ENCODE results near the gene NAA60.

Gene NAA60

GRCh38 chr16:3510416-3510815 is 66.9 kb downstream of the NAA60 start:
- no peaks in the 10 kb centered on the region; the same call in 1 of the 2 replicates for H3K36me3 ChIP-seq (ENCODE audit: insufficient read depth, low read length)
- no peaks in the 10 kb centered on the region for H3K9me3 ChIP-seq (ENCODE audit: low read length)
- H3K4me2 ChIP-seq (ENCODE audit: low read length): no peak overlapping the region
- H3F3A ChIP-seq (ENCODE audit: insufficient read depth, low read length): no peaks in the 10 kb centered on the region
- no peaks in the 10 kb centered on the region for H3K9me2 ChIP-seq (ENCODE audit: low read depth, low read length)
- no peaks in the 10 kb centered on the region for H4K20me1 ChIP-seq (ENCODE audit: insufficient read depth, low read length)
- no peak overlapping the region for H3K9ac ChIP-seq (ENCODE audit: low read length)
- TF ChIP-seq EZH2 (IDR thresholded peaks at IDR 0.05; ENCODE audit: borderline replicate concordance, low read length): no peak
- TF ChIP-seq, protein P1, sequence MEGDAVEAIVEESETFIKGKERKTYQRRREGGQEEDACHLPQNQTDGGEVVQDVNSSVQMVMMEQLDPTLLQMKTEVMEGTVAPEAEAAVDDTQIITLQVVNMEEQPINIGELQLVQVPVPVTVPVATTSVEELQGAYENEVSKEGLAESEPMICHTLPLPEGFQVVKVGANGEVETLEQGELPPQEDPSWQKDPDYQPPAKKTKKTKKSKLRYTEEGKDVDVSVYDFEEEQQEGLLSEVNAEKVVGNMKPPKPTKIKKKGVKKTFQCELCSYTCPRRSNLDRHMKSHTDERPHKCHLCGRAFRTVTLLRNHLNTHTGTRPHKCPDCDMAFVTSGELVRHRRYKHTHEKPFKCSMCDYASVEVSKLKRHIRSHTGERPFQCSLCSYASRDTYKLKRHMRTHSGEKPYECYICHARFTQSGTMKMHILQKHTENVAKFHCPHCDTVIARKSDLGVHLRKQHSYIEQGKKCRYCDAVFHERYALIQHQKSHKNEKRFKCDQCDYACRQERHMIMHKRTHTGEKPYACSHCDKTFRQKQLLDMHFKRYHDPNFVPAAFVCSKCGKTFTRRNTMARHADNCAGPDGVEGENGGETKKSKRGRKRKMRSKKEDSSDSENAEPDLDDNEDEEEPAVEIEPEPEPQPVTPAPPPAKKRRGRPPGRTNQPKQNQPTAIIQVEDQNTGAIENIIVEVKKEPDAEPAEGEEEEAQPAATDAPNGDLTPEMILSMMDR (IDR thresholded peaks at IDR 0.05; ENCODE audit: low read length): no peak
- no peak overlapping the region for H2AFZ ChIP-seq (ENCODE audit: low read length)
- no peak overlapping the region for H3K4me3 ChIP-seq (ENCODE audit: low read depth, low read length, poor library complexity, severe bottlenecking)
- peaks cover 17% of the 10 kb centered on the region for H3K4me1 ChIP-seq (ENCODE audit: insufficient read depth, low read length, severe bottlenecking)
- no peak overlapping the region for H3K27ac ChIP-seq (ENCODE audit: low read depth, low read length, poor library complexity, severe bottlenecking)
- H3K27me3 ChIP-seq (ENCODE audit: insufficient read depth, low read length): no peaks in the 10 kb centered on the region
- no peaks in the 10 kb centered on the region for H3K79me2 ChIP-seq (ENCODE audit: insufficient read depth, low read length)

GRCh38 chr16:3511286-3512180 is 68.1 kb downstream of the NAA60 start:
- Histone ChIP-seq H4K20me1 (ENCODE audit: insufficient read depth, low read length) (no peaks in the 10 kb centered on the region), H3K9me3 (ENCODE audit: low read length) (no peaks in the 10 kb centered on the region), H3F3A (ENCODE audit: insufficient read depth, low read length) (no peaks in the 10 kb centered on the region), H3K4me2 (ENCODE audit: low read length) (no peak overlapping the region), H3K4me1 (ENCODE audit: insufficient read depth, low read length, severe bottlenecking) (peaks cover 17% of the 10 kb centered on the region), H3K27me3 (ENCODE audit: insufficient read depth, low read length) (no peaks in the 10 kb centered on the region), H3K27ac (ENCODE audit: low read depth, low read length, poor library complexity, severe bottlenecking) (no peak overlapping the region), H2AFZ (ENCODE audit: low read length) (no peak overlapping the region), H3K36me3 (ENCODE audit: insufficient read depth, low read length) (peaks cover 4% of the 10 kb centered on the region), H3K9me2 (ENCODE audit: low read depth, low read length) (no peaks in the 10 kb centered on the region), H3K9ac (ENCODE audit: low read length) (no peak overlapping the region), H3K79me2 (ENCODE audit: insufficient read depth, low read length) (no peaks in the 10 kb centered on the region), H3K4me3 (ENCODE audit: low read depth, low read length, poor library complexity, severe bottlenecking) (no peak overlapping the region)
- TF ChIP-seq, protein P1 (IDR thresholded peaks at IDR 0.05; ENCODE audit: low read length): no peak
- no peak for TF ChIP-seq EZH2 (IDR thresholded peaks at IDR 0.05; ENCODE audit: borderline replicate concordance, low read length)

DNA sequence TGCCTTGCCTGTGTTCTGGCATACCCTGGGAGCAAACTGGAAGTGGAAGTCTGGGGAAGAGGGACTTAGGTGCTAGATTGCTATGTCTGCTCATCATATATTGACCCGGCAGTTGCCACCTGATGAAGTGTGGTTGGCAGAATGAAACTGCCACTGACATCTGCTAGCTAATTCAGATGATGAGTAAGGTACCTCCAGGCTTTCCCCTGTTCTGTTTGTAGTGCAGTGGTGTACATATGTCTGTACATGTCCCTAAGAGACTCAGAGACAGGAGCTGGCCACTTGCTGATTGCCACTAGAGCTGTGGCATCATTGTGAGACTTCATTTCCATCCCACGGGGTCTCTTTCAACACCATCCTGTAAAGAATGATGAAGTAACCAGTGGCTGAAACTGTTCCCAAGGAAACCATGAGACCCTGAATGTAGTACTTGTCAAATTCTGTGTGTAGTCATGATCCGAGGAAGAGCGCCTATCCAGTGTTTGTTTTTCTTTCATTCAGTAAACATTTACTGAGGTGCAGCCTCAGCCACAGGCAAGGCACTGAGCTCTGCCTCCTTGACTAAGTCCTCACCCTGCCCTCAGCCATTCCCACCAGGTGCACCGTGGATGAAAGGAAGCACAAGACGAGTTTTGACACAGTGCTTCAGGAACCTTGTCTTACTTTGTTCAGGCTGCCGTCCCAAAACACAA is 70.6 kb downstream of the NAA60 start:
- H2AFZ ChIP-seq (ENCODE audit: low read length): no peak overlapping the region
- H3K9me2 ChIP-seq (ENCODE audit: low read depth, low read length): no peaks in the 10 kb centered on the region
- no peak overlapping the region for H3K4me2 ChIP-seq (ENCODE audit: low read length)
- H4K20me1 ChIP-seq (ENCODE audit: insufficient read depth, low read length): no peaks in the 10 kb centered on the region
- H3K27ac ChIP-seq (ENCODE audit: low read depth, low read length, poor library complexity, severe bottlenecking): no peak overlapping the region
- H3K9ac ChIP-seq (ENCODE audit: low read length): no peak overlapping the region
- no peaks in the 10 kb centered on the region for H3K27me3 ChIP-seq (ENCODE audit: insufficient read depth, low read length)
- no peak overlapping the region for H3K4me3 ChIP-seq (ENCODE audit: low read depth, low read length, poor library complexity, severe bottlenecking)
- TF ChIP-seq, protein P1 (IDR thresholded peaks at IDR 0.05; ENCODE audit: low read length): no peak
- no peak for TF ChIP-seq EZH2 (IDR thresholded peaks at IDR 0.05; ENCODE audit: borderline replicate concordance, low read length)
- no peaks in the 10 kb centered on the region for H3F3A ChIP-seq (ENCODE audit: insufficient read depth, low read length)
- no peaks in the 10 kb centered on the region for H3K9me3 ChIP-seq (ENCODE audit: low read length)
- peaks cover 4% of the 10 kb centered on the region for H3K36me3 ChIP-seq (ENCODE audit: insufficient read depth, low read length)
- no peaks in the 10 kb centered on the region for H3K79me2 ChIP-seq (ENCODE audit: insufficient read depth, low read length)
- peaks cover 10% of the 10 kb centered on the region for H3K4me1 ChIP-seq (ENCODE audit: insufficient read depth, low read length, severe bottlenecking)

All from OCI-LY1 (cell line).